NCI-H774 (cell line): ENCODE data around the gene TRIM75.
"Not testable (repeated sequence)": the region's sequence is repeated elsewhere in the genome, so short reads cannot be mapped to it uniquely, and the experiment has no call there.

ENCODE experiments used
- DNase-seq: peaks from one replicate; lab custom pipeline; 2025; lab: John Stamatoyannopoulos, UW

TRIM75 gene

GRCh38 chr4:165077034-165077578 lies 23.4 kb downstream of the TRIM75 start:
- no peak for DNase-seq

DNA sequence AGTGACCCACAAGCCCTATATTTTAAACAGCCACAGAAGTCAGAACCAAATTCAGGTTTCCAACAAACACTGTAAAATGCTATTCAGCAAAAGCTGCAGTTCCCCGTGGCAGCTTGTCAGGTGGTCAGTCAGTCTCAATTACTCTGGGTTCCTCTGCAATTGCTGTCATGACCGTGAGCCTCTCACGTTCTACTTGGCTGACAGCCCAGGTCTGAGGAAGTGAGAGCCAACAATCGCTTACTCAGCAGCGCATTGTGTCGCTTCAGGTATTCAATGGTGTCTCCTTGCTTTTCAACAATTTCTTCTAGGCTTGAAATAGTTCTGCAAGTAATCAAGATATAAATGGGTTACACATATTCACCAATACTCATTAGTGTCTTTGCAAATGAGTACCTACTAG lies 25.8 kb downstream of the TRIM75 start:
- peak; percentile 35 for DNase-seq

DNA sequence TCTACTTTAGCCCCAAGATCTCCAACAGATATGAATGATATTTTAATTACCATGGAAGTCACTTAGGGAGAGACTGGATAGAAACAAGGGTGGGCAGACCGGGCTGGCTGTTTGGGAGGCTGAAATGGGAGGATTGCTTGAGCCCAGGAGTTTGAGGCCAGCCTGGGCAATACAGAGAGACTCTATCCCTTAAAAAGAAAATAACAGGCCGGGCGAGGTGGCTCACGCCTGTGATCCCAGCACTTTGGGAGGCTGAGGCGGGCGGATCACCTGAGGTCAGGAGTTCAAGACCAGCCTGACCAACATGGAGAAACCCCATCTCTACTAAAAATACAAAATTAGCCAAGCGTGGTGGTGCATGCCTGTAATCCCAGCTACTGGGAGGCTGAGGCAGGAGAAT lies 31.1 kb downstream of the TRIM75 start:
- not testable (repeated sequence) for DNase-seq

GRCh38 chr4:165085946-165086345 lies 32.3 kb downstream of the TRIM75 start:
- no peak for DNase-seq

GRCh38 chr4:165088366-165088765 lies 34.7 kb downstream of the TRIM75 start:
- DNase-seq, result no peak

- not testable (repeated sequence) for DNase-seq
Measured at GRCh38 chr4:165092187-165092586, 38.5 kb downstream of the TRIM75 start.

- no peak for DNase-seq
Measured at GRCh38 chr4:165094873-165095272, 41.2 kb downstream of the TRIM75 start.

- DNase-seq, result no peak
Measured at GRCh38 chr4:165095291-165095690, 41.6 kb downstream of the TRIM75 start.

DNA sequence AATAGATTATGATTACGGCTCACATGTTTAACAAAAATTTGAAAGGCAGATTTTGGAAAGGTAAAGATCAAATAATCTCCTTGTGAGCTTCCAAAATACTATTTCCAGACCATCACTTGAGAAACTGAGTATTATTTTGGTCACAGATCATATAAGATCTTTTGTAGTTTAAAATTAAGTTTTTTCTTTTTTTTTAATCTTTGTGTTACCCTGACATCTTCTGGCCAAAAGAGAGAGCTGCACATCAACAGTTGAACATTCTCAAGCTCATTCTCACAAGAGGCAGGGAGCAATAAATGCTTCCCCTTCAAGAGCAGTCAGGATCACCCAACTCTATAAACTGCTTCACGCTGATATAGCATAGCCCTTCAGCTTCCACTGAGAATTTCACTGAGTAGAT lies 43.1 kb downstream of the TRIM75 start:
- DNase-seq, result no peak

DNA sequence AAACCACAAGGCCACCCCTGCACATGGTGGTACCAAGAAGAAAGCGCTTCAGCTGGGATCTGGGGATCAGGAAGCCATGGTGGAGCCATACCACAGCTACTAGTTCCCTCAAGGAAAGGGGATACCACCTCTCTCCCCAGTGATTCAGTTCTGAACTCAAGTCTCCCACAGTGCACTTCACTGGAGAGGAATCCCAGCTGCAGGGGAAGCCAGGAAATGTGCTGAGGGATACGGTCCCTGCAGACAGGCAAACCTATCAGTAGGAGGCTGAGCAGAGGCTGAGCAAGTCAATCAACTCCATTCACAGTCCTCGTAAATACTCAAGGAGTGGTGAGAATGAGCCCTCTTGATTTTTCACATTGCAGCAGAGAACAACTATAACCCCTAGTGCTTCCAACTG lies 48.0 kb downstream of the TRIM75 start:
- DNase-seq, result no peak

GRCh38 chr4:165106518-165106917 lies 52.9 kb downstream of the TRIM75 start:
- no peak for DNase-seq
